IMR-90 (cell line): ENCODE data around the gene CNGB1. TPM values are rescaled to one million over a fixed set of nuclear protein-coding genes. Genes with fewer than 3 reads are reported as not detected.
A peak's percentile ranks its signal among the peaks of the same experiment; 100 is the strongest.

ENCODE experiments used
- ATAC-seq: fragments of 200-7000 bp; cut with Tn5 transposase; 2 replicates; pipeline ENCODE4 v1.9.1; 2020; ENCODE audit warnings: low read depth, mild to moderate bottlenecking, moderate library complexity
- BruUV-seq: library from RNA; stranded (reverse); fragments of 400-500 nt; replicated peaks from 2 replicates; lab custom pipeline; 2021; lab: Mats Ljungman, UMichigan
- CTCF ChIA-PET: fragments of 300-600 bp; formaldehyde crosslinking; extraction: SDS; loops from one replicate; lab custom pipeline; 2021; ENCODE audit warnings: antibody characterized with exemption; lab: Yijun Ruan, JAX
- POLR2A ChIA-PET: fragments of 300-600 bp; sonication (Branson Sonifier 250); formaldehyde crosslinking; loops from one replicate; lab custom pipeline; 2022; ENCODE audit warnings: antibody characterized with exemption; ENCODE audit not compliant: unreplicated experiment; lab: Charles Lee
- DNase-seq: peaks from one replicate; pipeline ENCODE4 v3.0.0; 2013
- H2AFZ ChIP-seq: replicated peaks from 2 replicates; pipeline ENCODE3; 2013; ENCODE audit warnings: low read length, mild to moderate bottlenecking; ENCODE audit not compliant: poor library complexity
- H2AK5ac ChIP-seq: 2 replicates; pipeline ENCODE4 v1.6.1; 2013; ENCODE audit warnings: low read depth, low read length, inconsistent platforms
- H2AK9ac ChIP-seq: replicated peaks from 2 replicates; pipeline ENCODE3; 2013; ENCODE audit warnings: mild to moderate bottlenecking, low read depth, low read length, moderate library complexity; ENCODE audit not compliant: poor library complexity
- H2BK120ac ChIP-seq: 2 replicates; pipeline ENCODE4 v1.6.1; 2013; ENCODE audit warnings: low read depth, low read length, inconsistent platforms
- H2BK15ac ChIP-seq: 3 replicates; pipeline ENCODE4 v1.6.1; 2013; ENCODE audit warnings: low read depth, low read length, inconsistent platforms
- H2BK20ac ChIP-seq: 2 replicates; pipeline ENCODE4 v1.6.1; 2013; ENCODE audit warnings: low read depth, mild to moderate bottlenecking, inconsistent platforms, low read length, moderate library complexity
- H2BK5ac ChIP-seq: 2 replicates; pipeline ENCODE4 v1.6.1; 2013; ENCODE audit warnings: mild to moderate bottlenecking, low read depth, low read length, inconsistent platforms; ENCODE audit not compliant: poor library complexity, severe bottlenecking
- H3K14ac ChIP-seq: replicated peaks from 2 replicates; pipeline ENCODE4 v1.6.1; 2013; ENCODE audit warnings: low read depth, low read length, inconsistent platforms
- H3K18ac ChIP-seq: 2 replicates; pipeline ENCODE4 v1.6.1; 2013; ENCODE audit warnings: low read depth, low read length, control low read depth
- H3K23ac ChIP-seq: 2 replicates; pipeline ENCODE4 v1.6.1; 2013; ENCODE audit warnings: low read depth, low read length, inconsistent platforms
- H3K27ac ChIP-seq: 2 replicates; pipeline ENCODE4 v1.5.1; 2013; ENCODE audit warnings: mild to moderate bottlenecking, control low read depth, low read length; ENCODE audit not compliant: insufficient read depth
- H3K27me3 ChIP-seq: 2 replicates; pipeline ENCODE4 v1.6.1; 2013; ENCODE audit warnings: low read length; ENCODE audit not compliant: control insufficient read depth, insufficient read depth
- H3K36me3 ChIP-seq: 2 replicates; pipeline ENCODE4 v1.6.1; 2013; ENCODE audit warnings: low read length, mixed read lengths; ENCODE audit not compliant: control insufficient read depth, insufficient read depth
- H3K4ac ChIP-seq: 2 replicates; pipeline ENCODE4 v1.6.1; 2013; ENCODE audit warnings: low read depth, low read length, inconsistent platforms
- H3K4me1 ChIP-seq: 2 replicates; pipeline ENCODE4 v1.6.1; 2013; ENCODE audit warnings: low read length, mixed read lengths; ENCODE audit not compliant: control insufficient read depth, insufficient read depth
- H3K4me2 ChIP-seq: 2 replicates; pipeline ENCODE4 v1.6.1; 2013; ENCODE audit warnings: low read depth, mild to moderate bottlenecking, control low read depth, low read length, moderate library complexity
- H3K4me3 ChIP-seq: 2 replicates; pipeline ENCODE4 v1.5.1; 2013; ENCODE audit warnings: low read depth, mild to moderate bottlenecking, control low read depth, low read length, moderate library complexity; ENCODE audit not compliant: insufficient read depth
- H3K56ac ChIP-seq: 2 replicates; pipeline ENCODE4 v1.6.1; 2013; ENCODE audit warnings: low read length, inconsistent platforms; ENCODE audit not compliant: insufficient read depth; ENCODE audit errors: extremely low read depth
- H3K79me1 ChIP-seq, 2 experiments: 2 replicates each; pipeline ENCODE4 v1.6.1; 2013; ENCODE audit warnings: low read length in 2 of 2, inconsistent platforms in 1 of 2, low read depth in 1 of 2
- H3K9ac ChIP-seq: 2 replicates; pipeline ENCODE4 v1.6.1; 2013; ENCODE audit warnings: low read depth, low read length, control low read depth
- H3K9me1 ChIP-seq: 2 replicates; pipeline ENCODE4 v1.6.1; 2013; ENCODE audit warnings: low read length, inconsistent platforms; ENCODE audit not compliant: insufficient read depth
- H3K9me3 ChIP-seq: 2 replicates; pipeline ENCODE4 v1.6.1; 2013; ENCODE audit warnings: low read length; ENCODE audit not compliant: control insufficient read depth, insufficient read depth
- H4K20me1 ChIP-seq: 2 replicates; pipeline ENCODE4 v1.6.1; 2013; ENCODE audit warnings: low read length, inconsistent platforms; ENCODE audit not compliant: insufficient read depth
- H4K5ac ChIP-seq: 2 replicates; pipeline ENCODE4 v1.6.1; 2013; ENCODE audit warnings: mild to moderate bottlenecking, low read depth, low read length, control low read depth
- H4K8ac ChIP-seq, 2 experiments: 2 replicates each; pipeline ENCODE4 v1.6.1; 2013; ENCODE audit warnings: low read depth in 2 of 2, low read length in 2 of 2, control low read depth in 1 of 2, inconsistent platforms in 1 of 2
- H4K91ac ChIP-seq: 2 replicates; pipeline ENCODE4 v1.6.1; 2013; ENCODE audit warnings: low read depth, low read length, inconsistent platforms; ENCODE audit not compliant: insufficient read depth
- CEBPB ChIP-seq: IDR thresholded peaks from 2 replicates; pipeline ENCODE4 v1.6.1; 2012; ENCODE audit warnings: low read depth, low read length, improper control_type of control experiment
- FOS ChIP-seq: fragments of 150-350 bp; IDR thresholded peaks from 2 replicates; pipeline ENCODE4 v1.6.1; 2016; ENCODE audit warnings: low read depth, low read length
- MAFK ChIP-seq: IDR thresholded peaks from 2 replicates; pipeline ENCODE4 v1.6.1; 2012; ENCODE audit warnings: low read depth, low read length, improper control_type of control experiment
- MAZ ChIP-seq: IDR thresholded peaks from 2 replicates; pipeline ENCODE4 v1.6.1; 2012; ENCODE audit warnings: low read depth, mild to moderate bottlenecking, low read length, improper control_type of control experiment, moderate library complexity, borderline replicate concordance
- NFE2L2 ChIP-seq: fragments of 150-350 bp; IDR thresholded peaks from 2 replicates; pipeline ENCODE4 v1.6.1; 2016; ENCODE audit warnings: low read depth, mild to moderate bottlenecking, low read length
- RAD21 ChIP-seq: IDR thresholded peaks from 2 replicates; pipeline ENCODE4 v1.6.1; 2012; ENCODE audit warnings: low read length, improper control_type of control experiment
- RCOR1 ChIP-seq: IDR thresholded peaks from 2 replicates; pipeline ENCODE4 v1.6.1; 2012; ENCODE audit warnings: mild to moderate bottlenecking, low read length, improper control_type of control experiment; ENCODE audit not compliant: insufficient replicate concordance
- RFX5 ChIP-seq: IDR thresholded peaks from 2 replicates; pipeline ENCODE4 v1.8.0; 2012; ENCODE audit warnings: low read depth, mild to moderate bottlenecking, low read length, moderate library complexity
- SMC3 ChIP-seq: fragments of 150-350 bp; IDR thresholded peaks from 2 replicates; pipeline ENCODE4 v1.6.1; 2016; ENCODE audit warnings: low read depth, mild to moderate bottlenecking, antibody characterized with exemption, low read length, moderate library complexity
- WGBS, 2 experiments: methylation state at CpG; one replicate each; pipeline versions ENCODE4 v1.1.5 to v1.1.7; 2013; ENCODE audit warnings: missing lambda C conversion rate in 2 of 2; ENCODE audit not compliant: insufficient read length in 1 of 2; ENCODE audit errors: extremely low coverage in 2 of 2; 5-methylcytosine and 5-hydroxymethylcytosine counted together
- dilution Hi-C: fragments of 300-500 bp; cut with HindIII; formaldehyde crosslinking; loops from one replicate; pipeline ENCODE4 v1.14.3; 2018; ENCODE audit warnings: low sequenced_read_pairs; ENCODE audit not compliant: unreplicated experiment
- in situ Hi-C: fragments of 300-500 bp; cut with MboI; formaldehyde crosslinking; loops from 3 replicates; pipeline ENCODE4 v1.14.3; 2019; ENCODE audit warnings: low sequenced_read_pairs, inconsistent platforms, mixed read lengths
- intact Hi-C: fragments of 100-400 bp; cut with micrococcal nuclease; formaldehyde crosslinking; loops from 2 replicates; pipeline ENCODE4 v1.10.0; 2022
- polyA plus RNA-seq, 3 experiments: library from polyadenylated mRNA; depleted of rRNA; stranded (reverse); fragments of >200 nt; gene quantifications; 2 replicates each; pipeline ENCODE4 v1.2.3, GENCODE V29; 2012; ENCODE audit warnings: low replicate concordance in 1 of 3
- total RNA-seq: library from RNA; depleted of rRNA; stranded (reverse); fragments of >200 nt; gene quantifications from 2 replicates; pipeline ENCODE4 v1.2.3, GENCODE V29; 2012
- TF ChIP-seq, protein P1 (sequence below): fragments of 150-350 bp; IDR thresholded peaks from 2 replicates; pipeline ENCODE4 v1.6.1; 2017; ENCODE audit warnings: mild to moderate bottlenecking, antibody characterized with exemption, low read length, low read depth

The CNGB1 gene
- total and polyA plus RNA-seq, 2 of the 4 experiments (the other 2 are of a cell fraction), result not detected

DNA sequence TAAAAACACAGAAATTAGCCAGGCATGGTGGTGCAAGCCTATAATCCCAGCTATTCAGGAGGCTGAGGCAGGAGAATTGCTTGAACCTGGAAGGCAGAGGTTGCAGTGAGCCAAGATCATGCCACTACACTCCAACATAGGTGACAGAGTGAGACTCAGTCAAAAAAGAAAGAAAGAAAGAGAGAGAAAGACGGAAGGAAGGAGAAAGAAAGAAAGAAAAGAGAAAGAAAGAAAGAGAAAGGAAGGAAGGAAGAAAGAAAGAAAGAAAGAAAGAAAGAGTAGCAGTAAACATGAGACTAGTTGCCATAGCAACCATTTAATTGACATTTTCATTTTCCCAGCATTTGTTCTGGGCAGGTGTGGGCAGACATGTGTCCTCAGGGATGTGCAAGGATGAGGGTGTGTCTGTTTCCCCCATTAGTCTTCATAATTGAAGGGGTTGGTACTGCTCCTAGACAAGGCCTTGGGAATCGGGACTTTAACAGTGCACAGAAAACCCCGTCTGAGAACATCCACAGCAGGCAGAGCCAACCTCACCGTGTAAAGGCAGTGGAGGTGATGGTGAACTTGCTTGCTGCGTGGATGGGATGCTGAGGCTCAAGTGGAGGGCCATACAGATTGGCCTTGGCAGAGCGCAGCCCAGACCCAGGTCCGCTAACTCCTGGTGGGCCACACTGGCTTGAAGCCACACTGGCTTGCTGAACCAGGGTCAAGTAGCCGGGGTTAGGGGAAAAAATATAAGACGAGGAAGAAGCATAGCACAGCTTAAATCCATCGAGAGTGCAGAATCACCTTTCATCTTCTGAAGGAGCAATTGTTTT is 133.4 kb downstream of the CNGB1 start:
- H2BK20ac ChIP-seq, result no peak overlapping the region
- no peaks in the 10 kb centered on the region for H3K9me3 ChIP-seq
- POLR2A ChIA-PET, result no interaction called here
- TF ChIP-seq SMC3 (no peak), CEBPB (no peak), RAD21 (no peak), RCOR1 (no peak), NFE2L2 (no peak), FOS (no peak), MAFK (no peak), RFX5 (no peak), MAZ (no peak)
- TF ChIP-seq, protein P1, sequence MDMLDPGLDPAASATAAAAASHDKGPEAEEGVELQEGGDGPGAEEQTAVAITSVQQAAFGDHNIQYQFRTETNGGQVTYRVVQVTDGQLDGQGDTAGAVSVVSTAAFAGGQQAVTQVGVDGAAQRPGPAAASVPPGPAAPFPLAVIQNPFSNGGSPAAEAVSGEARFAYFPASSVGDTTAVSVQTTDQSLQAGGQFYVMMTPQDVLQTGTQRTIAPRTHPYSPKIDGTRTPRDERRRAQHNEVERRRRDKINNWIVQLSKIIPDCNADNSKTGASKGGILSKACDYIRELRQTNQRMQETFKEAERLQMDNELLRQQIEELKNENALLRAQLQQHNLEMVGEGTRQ, result no peak
- H3K27ac ChIP-seq, result no peak overlapping the region
- no peak overlapping the region for H3K23ac ChIP-seq
- H2BK15ac ChIP-seq, result no peak overlapping the region
- H2AK5ac ChIP-seq, result 0 out of 2 replicates have a peak overlapping the region, but pooled peaks have one; percentile 21
- in situ Hi-C loops (no loop called here), dilution Hi-C loops (no loop called here), intact Hi-C loops (no loop called here)
- H3K4me3 ChIP-seq, result no peak overlapping the region
- no peak overlapping the region for H3K4ac ChIP-seq
- H3K18ac ChIP-seq, result no peak overlapping the region
- H3K14ac ChIP-seq, result no peak overlapping the region
- peak overlapping the region; percentile 68 for H2AK9ac ChIP-seq
- peaks cover 5% of the 10 kb centered on the region; the same call in 1 of the 2 replicates for H3K4me1 ChIP-seq
- no peak overlapping the region for H3K56ac ChIP-seq
- no peak for ATAC-seq
- H3K36me3 ChIP-seq, result no peaks in the 10 kb centered on the region
- no peak overlapping the region for H2BK120ac ChIP-seq
- no peak overlapping the region for H4K8ac ChIP-seq
- no peak overlapping the region for H4K5ac ChIP-seq
- CTCF ChIA-PET, result no interaction called here
- no peak overlapping the region for H4K91ac ChIP-seq
- BruUV-seq, result no TSS peak
- WGBS, 2 experiments, result no CpG with 5 or more reads among the region's 10 CpGs
- no peaks in the 10 kb centered on the region for H3K79me1 ChIP-seq
- no peak overlapping the region for H3K4me2 ChIP-seq
- H2AFZ ChIP-seq, result no peak overlapping the region
- no peaks in the 10 kb centered on the region for H4K20me1 ChIP-seq
- DNase-seq, result no peak
- H3K27me3 ChIP-seq, result peaks cover 4% of the 10 kb centered on the region; the same call in 1 of the 2 replicates
- no peak overlapping the region for H2BK5ac ChIP-seq
- no peak overlapping the region for H3K9ac ChIP-seq
- 0 out of 2 replicates have a peak, but pooled peaks cover 2% of the 10 kb centered on the region for H3K9me1 ChIP-seq
